H1 (cell line): ENCODE results near the gene COL6A1.

Source experiments
- BCL11A ChIP-seq, 2 experiments: IDR thresholded peaks; one replicate each; pipeline ENCODE4 v1.6.1; 2011; ENCODE audit warnings: low read depth in 2 of 2, low read length in 2 of 2, mild to moderate bottlenecking in 2 of 2
- EP300 ChIP-seq, 2 experiments: IDR thresholded peaks; 1 replicate in 1 of 2; 2 replicates in 1 of 2; pipeline ENCODE4 v1.6.1; 2011 to 2012; ENCODE audit warnings: low read depth in 2 of 2, low read length in 2 of 2, mild to moderate bottlenecking in 2 of 2, borderline replicate concordance in 1 of 2, inconsistent platforms in 1 of 2, moderate library complexity in 1 of 2
- EZH2 ChIP-seq: fragments of 200-600 bp; sonication (generic); IDR thresholded peaks from 2 replicates; pipeline ENCODE4 v1.7.1; 2012; ENCODE audit warnings: low read depth, mild to moderate bottlenecking, moderate library complexity, low read length, inconsistent platforms; ENCODE audit not compliant: severe bottlenecking
- GABPA ChIP-seq: IDR thresholded peaks from 2 replicates; pipeline ENCODE4 v1.6.1; 2011; ENCODE audit warnings: mild to moderate bottlenecking, low read length, moderate library complexity, borderline replicate concordance; ENCODE audit not compliant: insufficient read depth
- HDAC6 ChIP-seq: IDR thresholded peaks from one replicate; pipeline ENCODE4 v1.7.1; 2012; ENCODE audit warnings: low read depth, mild to moderate bottlenecking, inconsistent platforms, low read length, moderate library complexity
- KDM1A ChIP-seq: fragments of 200-600, 300-600 bp; sonication (generic); IDR thresholded peaks from 2 replicates; pipeline ENCODE4 v1.7.1; 2016; ENCODE audit warnings: mild to moderate bottlenecking, low read length, borderline replicate concordance
- POLR2A ChIP-seq, 2 experiments: IDR thresholded peaks; 1 replicate in 1 of 2; 2 replicates in 1 of 2; pipeline ENCODE4 v1.6.1; 2011; ENCODE audit warnings: low read depth in 2 of 2, low read length in 2 of 2, mild to moderate bottlenecking in 2 of 2; ENCODE audit errors: control extremely low read depth in 1 of 2
- TAF7 ChIP-seq: optimal IDR thresholded peaks from 2 replicates; pipeline ENCODE3; 2011; ENCODE audit warnings: low read depth, mild to moderate bottlenecking, inconsistent platforms, low read length, moderate library complexity, borderline replicate concordance
- TCF12 ChIP-seq: IDR thresholded peaks from 2 replicates; pipeline ENCODE4 v1.6.1; 2011; ENCODE audit warnings: low read depth, mild to moderate bottlenecking, low read length
- YY1 ChIP-seq: IDR thresholded peaks from 2 replicates; pipeline ENCODE4 v1.6.1; 2011; ENCODE audit warnings: low read depth, mild to moderate bottlenecking, low read length
- ZNF274 ChIP-seq: IDR thresholded peaks from 2 replicates; pipeline ENCODE4 v1.7.0; 2012; ENCODE audit warnings: low read length, borderline replicate concordance; ENCODE audit errors: extremely low read depth
- TF ChIP-seq, protein P1 (sequence below): IDR thresholded peaks from 2 replicates; pipeline ENCODE4 v1.6.1; 2011; ENCODE audit warnings: low read length, improper control_type of control experiment
- TF ChIP-seq, protein P2 (sequence below), 3 experiments: IDR thresholded peaks; 1 replicate in 2 of 3; 2 replicates in 1 of 3; pipeline versions ENCODE4 v1.5.1 to v1.6.1; 2011; ENCODE audit warnings: low read length in 3 of 3, mild to moderate bottlenecking in 3 of 3, inconsistent platforms in 2 of 3, low read depth in 1 of 3, moderate library complexity in 1 of 3; ENCODE audit not compliant: insufficient read depth in 1 of 3; ENCODE audit errors: control extremely low read depth in 1 of 3

DNA sequence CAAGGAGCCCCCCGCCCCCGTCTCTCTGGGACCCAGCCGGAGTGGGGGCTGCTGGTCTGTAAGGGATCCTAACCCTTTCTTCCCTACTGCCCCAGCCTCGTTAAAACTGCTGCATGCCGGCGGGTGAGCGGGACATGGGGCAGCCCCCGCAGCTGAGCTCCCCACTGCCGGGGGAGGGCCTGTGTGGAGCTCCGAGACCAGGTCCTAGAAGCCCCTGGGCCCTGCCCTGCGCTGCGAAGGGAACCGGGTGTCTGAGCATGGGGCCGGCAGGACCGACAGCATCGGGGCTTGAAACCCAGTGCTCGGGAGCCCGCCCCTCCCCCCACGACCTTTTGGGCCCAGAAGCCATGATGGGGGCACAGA, 9.2 kb upstream of the COL6A1 start:
- TF ChIP-seq TAF7 (no peak), TCF12 (no peak), POLR2A (IDR thresholded peaks at IDR 0.05; ENCODE audit: control extremely low read depth in 1 of 2, low read depth in 2 of 2, low read length in 2 of 2) (no peak), KDM1A (no peak), EZH2 (no peak), EP300 (IDR thresholded peaks at IDR 0.05; ENCODE audit: borderline replicate concordance in 1 of 2, low read depth in 2 of 2, low read length in 2 of 2) (no peak), GABPA (no peak), HDAC6 (no peak), BCL11A (IDR thresholded peaks at IDR 0.05; ENCODE audit: low read depth in 2 of 2, low read length in 2 of 2) (no peak), ZNF274 (no peak), YY1 (no peak)
- TF ChIP-seq, protein P1, sequence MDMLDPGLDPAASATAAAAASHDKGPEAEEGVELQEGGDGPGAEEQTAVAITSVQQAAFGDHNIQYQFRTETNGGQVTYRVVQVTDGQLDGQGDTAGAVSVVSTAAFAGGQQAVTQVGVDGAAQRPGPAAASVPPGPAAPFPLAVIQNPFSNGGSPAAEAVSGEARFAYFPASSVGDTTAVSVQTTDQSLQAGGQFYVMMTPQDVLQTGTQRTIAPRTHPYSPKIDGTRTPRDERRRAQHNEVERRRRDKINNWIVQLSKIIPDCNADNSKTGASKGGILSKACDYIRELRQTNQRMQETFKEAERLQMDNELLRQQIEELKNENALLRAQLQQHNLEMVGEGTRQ: no peak
- TF ChIP-seq, protein P2, sequence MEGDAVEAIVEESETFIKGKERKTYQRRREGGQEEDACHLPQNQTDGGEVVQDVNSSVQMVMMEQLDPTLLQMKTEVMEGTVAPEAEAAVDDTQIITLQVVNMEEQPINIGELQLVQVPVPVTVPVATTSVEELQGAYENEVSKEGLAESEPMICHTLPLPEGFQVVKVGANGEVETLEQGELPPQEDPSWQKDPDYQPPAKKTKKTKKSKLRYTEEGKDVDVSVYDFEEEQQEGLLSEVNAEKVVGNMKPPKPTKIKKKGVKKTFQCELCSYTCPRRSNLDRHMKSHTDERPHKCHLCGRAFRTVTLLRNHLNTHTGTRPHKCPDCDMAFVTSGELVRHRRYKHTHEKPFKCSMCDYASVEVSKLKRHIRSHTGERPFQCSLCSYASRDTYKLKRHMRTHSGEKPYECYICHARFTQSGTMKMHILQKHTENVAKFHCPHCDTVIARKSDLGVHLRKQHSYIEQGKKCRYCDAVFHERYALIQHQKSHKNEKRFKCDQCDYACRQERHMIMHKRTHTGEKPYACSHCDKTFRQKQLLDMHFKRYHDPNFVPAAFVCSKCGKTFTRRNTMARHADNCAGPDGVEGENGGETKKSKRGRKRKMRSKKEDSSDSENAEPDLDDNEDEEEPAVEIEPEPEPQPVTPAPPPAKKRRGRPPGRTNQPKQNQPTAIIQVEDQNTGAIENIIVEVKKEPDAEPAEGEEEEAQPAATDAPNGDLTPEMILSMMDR (IDR thresholded peaks at IDR 0.05; ENCODE audit: control extremely low read depth in 1 of 3, insufficient read depth in 1 of 3, low read depth in 1 of 3, low read length in 3 of 3): no peak
